HEK293T (cell line): ENCODE measurements around the gene CCDC86.

ENCODE experiments used
- CTCF ChIA-PET: fragments of 350-600 bp; formaldehyde crosslinking; extraction: SDS; loops from one replicate; lab custom pipeline; 2021; ENCODE audit warnings: antibody characterized with exemption, inconsistent platforms; lab: Yijun Ruan, JAX
- POLR2A ChIA-PET: fragments of 350-600 bp; formaldehyde crosslinking; extraction: SDS; loops from one replicate; lab custom pipeline; 2020; ENCODE audit warnings: antibody characterized with exemption, inconsistent platforms; lab: Yijun Ruan, JAX
- DNase-seq: peaks from one replicate; pipeline ENCODE4 v3.0.0; 2012; ENCODE audit warnings: mixed read lengths; ENCODE audit errors: extremely low spot score
- ARNT ChIP-seq: fragments of 450-650 bp; IDR thresholded peaks from 2 replicates; pipeline ENCODE4 v1.6.1; 2017; ENCODE audit warnings: mild to moderate bottlenecking
- BHLHE40 ChIP-seq: fragments of 450-650 bp; IDR thresholded peaks from 2 replicates; pipeline ENCODE4 v1.6.1; 2016; ENCODE audit warnings: mild to moderate bottlenecking, moderate library complexity, borderline replicate concordance
- CTBP1 ChIP-seq: fragments of 450-650 bp; IDR thresholded peaks from 2 replicates; pipeline ENCODE4 v1.6.1; 2016; ENCODE audit warnings: borderline replicate concordance
- ELF4 ChIP-seq: fragments of 450-650 bp; IDR thresholded peaks from 2 replicates; pipeline ENCODE4 v1.6.1; 2017; ENCODE audit warnings: antibody characterized with exemption
- FOXA1 ChIP-seq: fragments of 450-650 bp; IDR thresholded peaks from 2 replicates; pipeline ENCODE4 v1.6.1; 2016; ENCODE audit warnings: mild to moderate bottlenecking
- FOXK2 ChIP-seq: fragments of 450-650 bp; IDR thresholded peaks from 2 replicates; pipeline ENCODE4 v1.6.1; 2016; ENCODE audit warnings: mild to moderate bottlenecking
- FOXM1 ChIP-seq: fragments of 450-650 bp; IDR thresholded peaks from 2 replicates; pipeline ENCODE4 v1.6.1; 2017; ENCODE audit warnings: mild to moderate bottlenecking, borderline replicate concordance
- HDGF ChIP-seq: fragments of 450-650 bp; IDR thresholded peaks from 2 replicates; pipeline ENCODE4 v1.6.1; 2017; ENCODE audit warnings: antibody characterized with exemption, borderline replicate concordance
- L3MBTL2 ChIP-seq: fragments of 450-650 bp; conservative IDR thresholded peaks from 2 replicates; pipeline ENCODE4 v1.6.1; 2016; ENCODE audit warnings: mild to moderate bottlenecking
- LEF1 ChIP-seq: fragments of 450-650 bp; IDR thresholded peaks from 2 replicates; pipeline ENCODE4 v1.6.1; 2017; ENCODE audit warnings: mild to moderate bottlenecking, borderline replicate concordance
- NFRKB ChIP-seq: fragments of 450-650 bp; IDR thresholded peaks from 2 replicates; pipeline ENCODE4 v1.6.1; 2016; ENCODE audit warnings: mild to moderate bottlenecking, moderate library complexity
- SP1 ChIP-seq: fragments of 450-650 bp; IDR thresholded peaks from 2 replicates; pipeline ENCODE4 v1.6.1; 2017
- SUZ12 ChIP-seq: fragments of 450-650 bp; IDR thresholded peaks from 2 replicates; pipeline ENCODE4 v1.6.1; 2016; ENCODE audit warnings: mild to moderate bottlenecking
- TARDBP ChIP-seq: fragments of 450-650 bp; IDR thresholded peaks from 2 replicates; pipeline ENCODE4 v1.6.1; 2016
- ZNF384 ChIP-seq: fragments of 450-650 bp; IDR thresholded peaks from 2 replicates; pipeline ENCODE4 v1.6.1; 2016
- TF ChIP-seq, protein P1 (sequence below): fragments of 450-650 bp; IDR thresholded peaks from 2 replicates; pipeline ENCODE4 v1.6.1; 2016

CCDC86 gene

DNA sequence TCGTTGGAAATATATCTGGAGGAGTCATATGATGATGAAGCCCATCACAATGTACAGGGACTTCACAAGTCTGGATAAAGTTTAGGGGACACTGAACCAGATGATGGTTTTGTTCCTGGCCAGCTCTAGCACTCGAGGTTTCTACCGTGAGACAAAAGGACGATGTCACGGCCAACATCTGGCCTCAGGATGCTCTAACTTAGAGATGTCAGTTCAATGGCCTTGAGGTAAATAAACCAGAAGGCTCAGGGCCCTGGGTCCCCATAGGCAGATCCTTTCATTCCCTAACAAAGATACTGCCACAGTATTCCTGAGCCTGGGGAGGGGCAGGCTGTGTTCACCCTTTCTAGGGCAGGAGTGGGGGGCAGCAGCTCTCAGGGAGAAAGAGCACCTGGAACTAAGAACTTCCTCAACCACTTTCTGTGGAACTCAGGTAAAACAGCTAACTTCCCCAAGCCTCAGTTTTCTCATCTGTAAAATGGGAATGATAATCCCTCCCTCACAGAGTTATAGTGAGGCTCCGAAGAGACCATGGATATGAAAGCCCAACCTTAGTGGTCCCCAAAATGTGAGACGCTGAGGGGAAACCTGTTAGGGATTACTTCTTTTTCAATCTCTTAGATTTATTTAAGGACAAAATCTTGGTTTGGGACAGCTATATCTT, 38.5 kb upstream of the CCDC86 start:
- ChIA-PET POLR2A (no interaction called here), CTCF (no interaction called here)
- TF ChIP-seq FOXA1 (no peak), ARNT (no peak), HDGF (no peak), SP1 (no peak), ZNF384 (no peak), ELF4 (no peak), BHLHE40 (no peak), NFRKB (no peak), L3MBTL2 (no peak), LEF1 (no peak), FOXK2 (no peak), SUZ12 (no peak), TARDBP (no peak), FOXM1 (no peak), CTBP1 (no peak)
- TF ChIP-seq, protein P1, sequence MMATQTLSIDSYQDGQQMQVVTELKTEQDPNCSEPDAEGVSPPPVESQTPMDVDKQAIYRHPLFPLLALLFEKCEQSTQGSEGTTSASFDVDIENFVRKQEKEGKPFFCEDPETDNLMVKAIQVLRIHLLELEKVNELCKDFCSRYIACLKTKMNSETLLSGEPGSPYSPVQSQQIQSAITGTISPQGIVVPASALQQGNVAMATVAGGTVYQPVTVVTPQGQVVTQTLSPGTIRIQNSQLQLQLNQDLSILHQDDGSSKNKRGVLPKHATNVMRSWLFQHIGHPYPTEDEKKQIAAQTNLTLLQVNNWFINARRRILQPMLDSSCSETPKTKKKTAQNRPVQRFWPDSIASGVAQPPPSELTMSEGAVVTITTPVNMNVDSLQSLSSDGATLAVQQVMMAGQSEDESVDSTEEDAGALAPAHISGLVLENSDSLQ: no peak
- DNase-seq: no peak

DNA sequence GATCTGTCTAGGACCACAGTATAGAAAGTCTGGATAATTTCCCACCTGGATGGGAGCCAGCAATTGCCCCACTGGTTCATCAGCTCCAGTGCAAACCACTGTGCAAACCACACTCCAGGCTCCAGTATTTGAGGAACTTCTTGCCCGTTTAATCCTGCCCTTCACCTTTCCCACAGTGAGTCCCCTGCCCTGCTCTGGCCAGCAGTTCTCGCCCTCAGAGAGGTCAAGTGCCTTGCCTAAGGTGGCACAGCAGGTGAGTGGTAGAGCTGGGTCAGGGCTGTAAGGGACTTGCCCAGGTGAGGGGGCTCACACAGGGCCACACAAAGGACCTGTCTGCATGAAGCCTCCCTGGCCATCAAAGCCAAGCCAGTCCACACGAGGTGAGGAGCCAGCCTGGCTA, 32.7 kb upstream of the CCDC86 start:
- ChIA-PET POLR2A (no interaction called here), CTCF (no interaction called here)
- TF ChIP-seq FOXM1: no peak
- no peak for TF ChIP-seq HDGF
- no peak for TF ChIP-seq CTBP1
- TF ChIP-seq L3MBTL2: no peak
- TF ChIP-seq LEF1: no peak
- no peak for TF ChIP-seq FOXA1
- no peak for TF ChIP-seq BHLHE40
- TF ChIP-seq SUZ12: no peak
- TF ChIP-seq, protein P1: no peak
- TF ChIP-seq NFRKB: no peak
- no peak for DNase-seq

DNA sequence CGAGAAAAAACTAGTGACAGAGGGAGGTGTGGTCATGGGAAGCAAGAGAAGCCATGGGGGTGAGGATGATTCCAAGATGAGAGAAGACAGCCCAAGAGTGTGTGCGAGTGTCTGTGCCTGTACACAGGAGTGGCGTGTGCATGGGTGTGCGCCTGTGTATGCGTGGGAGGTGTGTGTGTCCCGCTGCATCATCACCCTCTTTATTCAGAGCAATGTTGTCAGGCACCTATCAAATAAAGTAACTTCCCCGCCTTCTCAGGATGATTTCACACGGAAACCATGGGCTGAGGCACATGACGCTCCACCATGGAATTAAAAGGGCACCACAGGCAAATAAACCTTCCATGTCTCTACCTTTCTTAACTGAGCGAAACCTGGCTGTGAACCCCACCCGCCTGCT, 32.2 kb upstream of the CCDC86 start:
- CTCF ChIA-PET: no interaction called here
- no peak for TF ChIP-seq L3MBTL2
- no peak for TF ChIP-seq ZNF384
- TF ChIP-seq SP1: no peak
- no peak for TF ChIP-seq FOXM1
- no peak for TF ChIP-seq ARNT
- no peak for TF ChIP-seq HDGF
- TF ChIP-seq LEF1: no peak
- no peak for TF ChIP-seq ELF4
- TF ChIP-seq, protein P1: no peak
- no peak for TF ChIP-seq FOXK2
- no peak for TF ChIP-seq FOXA1
- no peak for TF ChIP-seq CTBP1
- TF ChIP-seq BHLHE40: no peak
- TF ChIP-seq SUZ12: no peak
- no peak for TF ChIP-seq NFRKB
- DNase-seq: no peak
- POLR2A ChIA-PET: no interaction called here

DNA sequence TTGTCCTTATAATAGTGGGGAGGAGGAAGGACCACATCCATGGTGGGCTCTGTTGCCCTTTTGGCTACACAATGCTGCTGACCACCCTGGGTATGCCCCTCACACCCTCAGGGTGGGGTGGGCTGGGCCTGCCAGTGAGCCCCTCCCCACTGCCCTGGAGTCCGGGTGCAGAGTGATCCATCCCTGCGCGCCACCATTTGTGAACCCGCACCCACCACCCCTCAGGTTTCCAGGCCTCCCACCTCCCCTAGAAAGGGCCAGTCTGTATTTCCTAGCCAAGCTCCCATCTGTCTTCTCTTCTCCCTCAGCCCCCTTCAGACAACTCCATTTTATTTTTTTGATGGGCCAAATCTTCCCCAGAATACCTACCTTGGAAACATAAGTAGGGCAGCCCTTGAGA, 31.8 kb upstream of the CCDC86 start:
- ChIA-PET CTCF (no interaction called here), POLR2A (no interaction called here)
- TF ChIP-seq ARNT (no peak), ELF4 (no peak), L3MBTL2 (no peak), TARDBP (no peak), CTBP1 (no peak)
- no peak for DNase-seq

DNA sequence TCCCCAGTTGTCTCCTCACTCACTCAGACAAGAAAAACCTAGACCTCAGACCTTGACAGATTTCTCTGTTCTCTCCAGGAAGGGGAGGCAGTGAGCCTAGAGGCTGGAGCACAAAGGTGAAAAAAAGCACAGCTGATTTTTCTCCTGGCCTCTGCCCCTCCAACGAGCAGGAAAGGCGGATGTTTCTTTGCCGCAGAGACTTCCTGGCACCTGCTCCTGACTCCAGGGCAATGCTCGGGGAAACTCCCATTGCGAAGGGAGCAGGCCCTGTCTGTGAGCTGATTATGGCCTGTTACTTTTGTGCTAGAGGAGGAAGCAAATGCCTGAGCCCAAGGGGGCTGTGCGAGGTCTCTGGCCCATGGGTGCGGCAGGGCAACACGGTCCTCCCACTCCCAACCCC, 31.3 kb upstream of the CCDC86 start:
- DNase-seq: no peak
- POLR2A ChIA-PET: no interaction called here
- CTCF ChIA-PET: no interaction called here
- TF ChIP-seq NFRKB (no peak), SP1 (no peak), HDGF (no peak), L3MBTL2 (no peak), FOXK2 (no peak), FOXM1 (no peak), SUZ12 (no peak), TARDBP (no peak), ELF4 (no peak), ARNT (no peak), CTBP1 (no peak), LEF1 (no peak), ZNF384 (no peak), FOXA1 (no peak), BHLHE40 (no peak)

DNA sequence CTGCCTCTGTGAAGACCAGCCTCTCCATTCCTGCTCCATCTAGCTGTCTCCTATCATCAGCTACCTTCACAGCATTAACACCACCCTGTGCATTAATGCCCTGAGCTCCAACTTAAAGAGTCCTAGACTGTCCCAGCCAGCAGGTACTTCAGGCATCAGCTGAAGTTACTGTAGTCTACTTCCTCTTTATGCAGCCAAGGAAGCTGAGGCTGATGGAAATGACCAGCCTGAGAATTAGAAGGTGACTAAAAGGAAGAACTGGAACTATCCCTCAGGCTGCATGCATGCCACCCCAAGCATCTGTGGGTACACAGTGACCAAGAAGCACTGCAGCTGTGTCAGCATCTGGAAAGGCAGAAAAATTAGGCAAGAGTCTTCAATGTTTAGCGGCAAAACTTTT, 28.6 kb upstream of the CCDC86 start:
- POLR2A ChIA-PET: no interaction called here
- no peak for TF ChIP-seq FOXM1
- TF ChIP-seq, protein P1: no peak
- no peak for DNase-seq
- CTCF ChIA-PET: no interaction called here
